NCI-H128 (cell line): Measurements from ENCODE around the gene KDR.

Experiments
- DNase-seq: peaks from one replicate; lab custom pipeline; 2025; ENCODE audit not compliant: unreplicated experiment; lab: John Stamatoyannopoulos, UW

KDR gene

DNA sequence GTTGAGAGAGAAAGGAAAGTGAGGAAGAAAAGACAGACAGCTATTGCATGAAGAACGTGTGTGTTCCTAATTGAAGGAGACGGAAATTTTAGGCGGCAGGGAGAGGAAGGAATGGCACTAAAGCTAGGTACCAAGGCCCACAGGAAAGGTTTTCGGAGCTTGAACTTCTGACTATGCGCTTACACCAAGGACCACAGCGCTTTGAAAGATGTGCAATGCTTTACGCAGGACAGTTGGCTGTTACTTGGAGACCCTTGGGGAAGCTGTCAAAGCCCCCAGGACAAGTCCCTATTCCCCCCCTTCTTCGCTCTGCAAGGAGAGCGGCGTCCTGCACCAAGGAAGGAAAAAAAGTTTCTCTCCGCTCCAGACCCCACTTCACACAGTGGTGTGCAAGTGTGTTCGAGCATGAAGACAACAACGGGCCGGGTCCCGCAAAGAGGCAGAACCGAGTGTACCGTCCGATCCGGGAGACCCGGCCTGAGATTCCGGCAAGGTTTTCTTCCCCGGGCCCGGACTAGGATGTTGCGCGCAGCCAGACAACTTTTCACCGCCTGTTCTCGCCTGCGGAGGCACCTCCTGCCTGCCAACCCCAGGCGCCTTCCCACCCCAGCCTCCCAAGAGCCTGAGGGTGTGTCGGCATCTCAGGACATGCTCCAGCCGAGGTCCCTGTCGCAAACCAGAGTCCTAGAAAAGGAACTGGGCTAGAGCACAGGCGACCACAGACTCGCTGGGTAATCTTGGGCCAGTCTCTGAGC lies 896 bp downstream of the KDR start:
- DNase-seq: no peak

GRCh38 chr4:55123791-55124190 lies 1.6 kb downstream of the KDR start:
- DNase-seq: no peak

GRCh38 chr4:55122235-55122634 lies 3.2 kb downstream of the KDR start:
- no peak for DNase-seq

- DNase-seq: no peak
Observed at GRCh38 chr4:55121246-55121645, 4.1 kb downstream of the KDR start.

GRCh38 chr4:55118397-55118796 lies 7.0 kb downstream of the KDR start:
- DNase-seq: no peak

DNA sequence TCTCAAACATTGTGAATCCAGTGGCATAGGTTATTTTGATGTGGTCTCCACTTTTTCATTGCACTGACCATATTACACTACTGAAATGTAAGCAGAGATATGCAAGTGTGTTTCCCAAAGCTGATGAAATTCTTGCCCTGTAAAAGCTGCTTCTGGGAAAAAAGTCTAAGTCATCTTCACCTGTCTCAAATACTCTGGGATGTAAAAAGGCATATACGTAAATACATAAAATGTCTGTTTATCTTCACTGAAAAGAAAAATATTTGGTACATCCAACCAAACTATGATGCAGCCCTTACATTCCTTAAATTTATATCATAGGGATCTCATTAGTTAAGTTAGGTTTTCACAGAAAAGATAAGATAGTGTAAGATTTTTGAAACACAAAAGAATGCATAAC lies 7.9 kb downstream of the KDR start:
- DNase-seq: no peak

- DNase-seq: no peak
Observed at GRCh38 chr4:55116450-55116849, 8.9 kb downstream of the KDR start.

- DNase-seq: no peak
Observed at GRCh38 chr4:55111601-55112000, 13.8 kb downstream of the KDR start.

DNA sequence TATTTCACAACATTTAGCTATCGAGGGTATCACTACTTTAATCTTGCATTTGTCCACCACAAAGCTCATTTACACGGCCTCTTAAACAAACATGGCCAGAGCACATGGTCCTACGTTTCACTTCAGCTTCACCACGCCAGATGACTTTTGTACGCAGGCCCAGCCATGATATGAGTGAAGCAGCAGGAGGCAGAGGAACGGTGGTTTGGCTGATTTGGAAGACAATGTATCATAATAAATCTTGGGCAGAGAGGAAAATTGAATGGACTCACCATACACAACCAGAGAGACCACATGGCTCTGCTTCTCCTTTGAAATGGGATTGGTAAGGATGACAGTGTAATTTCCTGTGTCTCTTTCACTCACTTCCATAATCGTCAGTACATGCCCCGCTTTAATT lies 15.3 kb downstream of the KDR start:
- DNase-seq: no peak

DNA sequence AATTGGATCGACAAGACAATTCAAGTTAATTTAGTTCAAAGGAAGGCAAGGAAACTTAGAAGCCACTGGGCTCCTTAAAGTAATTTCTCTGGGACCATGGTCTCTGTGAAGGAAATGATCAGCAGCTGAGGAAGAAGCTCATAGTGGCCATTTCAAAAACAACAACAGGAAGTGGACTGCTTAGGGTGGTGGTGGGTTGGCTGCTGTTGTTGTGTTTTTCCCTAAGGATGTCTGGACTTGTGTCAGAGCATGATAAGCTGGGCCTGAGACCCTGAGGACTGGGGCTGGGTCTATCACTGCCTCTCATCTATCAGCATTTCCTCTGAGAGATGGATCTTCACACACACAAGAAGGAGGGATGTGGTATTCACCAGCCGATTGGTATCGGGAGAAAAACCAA lies 18.3 kb downstream of the KDR start:
- DNase-seq: no peak

GRCh38 chr4:55103224-55103623 lies 22.2 kb downstream of the KDR start:
- no peak for DNase-seq

DNA sequence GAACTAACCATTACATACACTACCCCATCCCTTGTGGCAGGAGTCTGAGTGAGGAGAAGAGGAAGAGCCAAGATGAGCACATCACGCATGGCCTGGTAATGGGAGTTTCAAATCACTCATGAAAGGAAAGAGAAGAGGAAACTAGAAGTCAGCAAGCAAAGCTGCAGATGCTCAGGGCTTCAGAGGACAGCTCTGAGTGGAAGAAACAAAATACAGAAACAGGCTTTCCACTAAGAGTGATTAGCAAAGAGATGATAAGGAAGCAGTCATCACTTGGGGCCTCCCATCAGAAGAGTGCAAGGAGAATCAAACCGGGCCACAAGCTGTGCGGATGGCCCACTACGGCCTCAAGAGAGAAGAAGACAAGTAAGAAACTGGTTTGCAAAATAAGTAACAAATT lies 25.6 kb downstream of the KDR start:
- DNase-seq: no peak

- no peak for DNase-seq
Observed at GRCh38 chr4:55098456-55099204, 26.8 kb downstream of the KDR start.

DNA sequence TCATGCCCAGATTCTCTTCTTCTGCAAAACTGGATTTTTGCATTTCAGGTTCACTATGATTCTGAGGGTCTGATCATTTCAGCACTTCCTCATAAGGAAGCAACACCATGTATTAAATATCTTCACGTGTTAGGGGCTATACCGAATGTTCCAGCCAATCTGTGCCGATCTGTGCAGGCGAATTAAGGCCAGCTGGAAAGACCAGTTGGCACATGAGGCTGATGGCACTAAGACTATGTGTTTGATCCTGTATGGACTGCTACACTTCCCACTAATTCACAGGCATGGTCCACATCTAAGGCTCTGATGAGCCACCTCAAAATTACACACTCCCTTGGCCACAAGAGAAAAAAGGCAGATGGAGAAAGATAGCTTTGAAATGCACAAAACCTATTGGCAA lies 28.8 kb downstream of the KDR start:
- DNase-seq: no peak

DNA sequence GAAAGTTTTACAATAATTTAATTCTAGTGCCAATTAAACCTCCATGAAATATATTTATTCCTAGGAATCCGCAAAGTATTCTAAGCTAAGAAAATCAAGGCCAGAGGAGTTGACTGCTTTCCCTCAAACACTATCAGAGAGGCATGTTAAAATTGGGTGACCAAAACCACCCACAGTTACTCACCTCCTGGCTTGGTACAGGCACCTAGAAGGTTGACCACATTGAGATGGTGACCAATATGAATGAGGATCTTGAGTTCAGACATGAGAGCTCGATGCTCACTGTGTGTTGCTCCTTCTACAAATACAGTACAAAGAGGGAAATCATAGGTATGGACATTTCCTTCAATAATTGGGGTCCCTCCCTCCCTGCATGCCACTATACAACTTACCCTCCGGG lies 29.4 kb downstream of the KDR start:
- no peak for DNase-seq

DNA sequence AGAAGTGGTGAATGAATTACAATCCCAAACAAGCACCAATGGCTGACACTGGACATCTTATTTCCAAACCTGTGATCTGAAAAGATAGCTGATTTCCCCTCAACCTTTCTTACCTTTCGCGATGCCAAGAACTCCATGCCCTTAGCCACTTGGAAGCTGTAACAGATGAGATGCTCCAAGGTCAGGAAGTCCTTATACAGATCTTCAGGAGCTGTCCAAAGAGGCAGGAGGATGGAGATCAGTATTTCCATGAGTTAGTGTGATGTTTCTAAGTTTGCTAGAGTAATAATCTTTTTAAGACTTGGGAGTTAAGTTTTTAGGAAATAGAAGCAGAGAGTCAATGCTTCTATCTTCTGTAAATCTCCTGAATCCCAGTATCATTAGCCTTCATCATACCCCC lies 32.9 kb downstream of the KDR start:
- no peak for DNase-seq

DNA sequence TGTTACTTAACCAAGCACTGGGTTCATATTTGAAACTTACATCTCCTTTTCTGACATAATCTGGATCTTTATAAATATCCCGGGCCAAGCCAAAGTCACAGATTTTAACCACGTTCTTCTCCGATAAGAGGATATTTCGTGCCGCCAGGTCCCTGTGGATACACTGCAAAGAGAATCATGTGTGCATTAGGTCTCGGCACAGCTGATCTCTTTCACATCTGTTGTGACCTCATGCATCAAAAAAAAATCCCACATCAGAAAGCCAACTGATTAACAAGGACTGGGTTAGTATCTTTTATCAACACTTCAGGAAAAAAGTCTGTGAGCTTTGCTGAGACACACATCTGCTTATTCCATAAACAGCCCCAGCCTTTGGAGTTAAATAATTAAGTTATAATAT lies 35.5 kb downstream of the KDR start:
- DNase-seq: no peak

- DNase-seq: no peak
Observed at GRCh38 chr4:55087913-55088260, 37.5 kb downstream of the KDR start.

DNA sequence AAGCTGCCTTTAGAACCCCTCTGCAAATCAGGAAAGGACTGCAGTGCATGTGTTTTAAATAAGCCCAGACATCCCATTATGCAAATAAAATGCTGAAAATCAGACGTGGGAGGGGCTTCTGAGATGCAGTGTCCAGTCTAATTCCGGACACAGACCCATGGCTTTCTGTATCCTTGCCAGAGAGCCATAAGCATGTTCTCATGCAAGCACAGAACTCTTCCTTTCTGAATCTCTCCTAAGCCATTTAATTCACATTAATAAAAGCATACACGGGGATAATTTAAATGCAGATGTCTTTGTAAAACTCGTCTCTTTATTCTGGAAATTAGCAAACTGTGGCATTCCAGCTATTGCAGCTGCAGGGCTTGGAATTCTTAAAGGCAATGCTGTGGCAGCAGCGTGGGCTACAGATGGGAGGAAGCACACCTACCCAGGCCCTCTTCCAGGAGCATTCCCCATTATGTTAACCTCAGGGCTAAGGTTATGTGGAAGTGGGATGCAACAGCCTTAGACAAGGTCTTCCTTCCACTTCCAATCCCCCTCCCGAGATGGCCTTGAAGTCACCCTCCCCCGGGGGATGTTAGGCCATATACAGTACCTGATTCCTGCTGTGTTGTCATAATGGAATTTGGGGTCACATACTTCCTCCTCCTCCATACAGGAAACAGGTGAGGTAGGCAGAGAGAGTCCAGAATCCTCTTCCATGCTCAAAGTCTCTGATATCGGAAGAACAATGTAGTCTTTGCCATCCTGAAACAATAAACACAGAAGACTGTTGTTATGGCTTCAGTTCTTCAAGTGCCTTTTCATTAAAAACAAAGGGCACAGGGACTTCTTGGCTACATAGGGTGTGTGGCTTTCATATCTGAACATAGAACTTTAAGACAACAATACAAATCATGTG lies 38.1 kb downstream of the KDR start:
- DNase-seq: no peak

DNA sequence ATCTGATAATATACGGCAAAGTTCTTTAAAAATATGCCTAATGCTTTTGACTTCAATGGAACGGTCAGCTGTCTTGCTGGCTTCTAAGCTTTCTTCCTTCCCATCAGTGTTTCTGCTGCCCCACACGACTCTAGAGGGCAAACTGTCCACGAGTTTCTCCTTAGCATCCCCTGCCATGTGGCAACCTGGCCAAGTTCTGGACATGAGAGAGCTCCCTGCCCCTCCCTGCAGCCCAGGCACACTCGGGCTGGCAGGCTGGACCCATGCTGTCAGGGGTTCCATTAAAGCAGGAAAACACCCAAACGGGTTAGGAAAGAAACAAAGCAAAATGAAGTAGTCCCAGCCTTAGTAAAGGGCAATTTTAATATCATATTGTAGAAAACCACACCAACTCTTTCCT lies 38.8 kb downstream of the KDR start:
- DNase-seq: no peak

- DNase-seq: no peak
Observed at GRCh38 chr4:55083735-55084134, 41.7 kb downstream of the KDR start.

GRCh38 chr4:55082756-55083155 lies 42.6 kb downstream of the KDR start:
- no peak for DNase-seq
